Smooth muscle cell (in vitro differentiated cells): ENCODE measurements around the gene SLC47A1. TPM values are rescaled to one million over a fixed set of nuclear protein-coding genes. Genes with fewer than 3 reads are reported as not detected.

Experiments
- DNase-seq: peaks from one replicate; lab custom pipeline; 2025; ENCODE audit not compliant: unreplicated experiment; lab: John Stamatoyannopoulos, UW
- H2AFZ ChIP-seq: fragments of 200-600 bp; sonication (generic); 2 replicates; pipeline ENCODE4 v1.6.0; 2016; ENCODE audit warnings: antibody characterized with exemption, low read depth, mild to moderate bottlenecking
- H3F3A ChIP-seq: fragments of 200-600 bp; sonication (generic); 2 replicates; pipeline ENCODE4 v1.6.0; 2017; ENCODE audit warnings: antibody characterized with exemption, low read depth
- H3K27ac ChIP-seq: fragments of 200-600 bp; sonication (generic); 2 replicates; pipeline ENCODE4 v1.5.1; 2016; ENCODE audit warnings: low read depth, mild to moderate bottlenecking
- H3K27me3 ChIP-seq: fragments of 200-600 bp; sonication (generic); 2 replicates; pipeline ENCODE4 v1.6.1; 2016; ENCODE audit warnings: low read depth, mild to moderate bottlenecking
- H3K36me3 ChIP-seq: fragments of 200-600 bp; sonication (generic); 2 replicates; pipeline ENCODE4 v1.5.1; 2016; ENCODE audit warnings: low read depth
- H3K4me1 ChIP-seq: fragments of 200-600 bp; sonication (generic); 2 replicates; pipeline ENCODE4 v1.5.1; 2016; ENCODE audit warnings: low read depth
- H3K4me2 ChIP-seq: fragments of 200-600 bp; sonication (generic); 2 replicates; pipeline ENCODE4 v1.6.0; 2016; ENCODE audit warnings: mild to moderate bottlenecking
- H3K4me3 ChIP-seq: fragments of 200-600 bp; sonication (generic); 2 replicates; pipeline ENCODE4 v1.5.1; 2016; ENCODE audit warnings: mild to moderate bottlenecking
- H3K79me2 ChIP-seq: fragments of 200-600 bp; sonication (generic); 2 replicates; pipeline ENCODE4 v1.6.0; 2016; ENCODE audit warnings: low read depth, mild to moderate bottlenecking
- H3K9ac ChIP-seq: fragments of 200-600 bp; sonication (generic); 2 replicates; pipeline ENCODE4 v1.6.0; 2016; ENCODE audit warnings: low read depth
- H3K9me3 ChIP-seq: fragments of 200-600 bp; sonication (generic); replicated peaks from 2 replicates; pipeline ENCODE4 v1.5.1; 2016; ENCODE audit warnings: low read depth
- H4K20me1 ChIP-seq: fragments of 200-600 bp; sonication (generic); 2 replicates; pipeline ENCODE4 v1.6.0; 2016; ENCODE audit warnings: low read depth
- WGBS: methylation state at CpG from one replicate; pipeline ENCODE4 v1.1.7; 2016; ENCODE audit warnings: low lambda C conversion rate; 5-methylcytosine and 5-hydroxymethylcytosine counted together
- polyA plus RNA-seq: library from polyadenylated mRNA; unstranded; fragments of >200 nt; fragmentation: Nextera tagmentation; extraction: Ambion mirVana; gene quantifications from 2 replicates; pipeline ENCODE4 v1.2.1, GENCODE V29; 2016
- total RNA-seq: library from RNA; depleted of rRNA; stranded (reverse); fragments of >200 nt; gene quantifications from 2 replicates; pipeline ENCODE4 v1.2.3, GENCODE V29; 2014
- TF ChIP-seq, protein P1 (sequence below): fragments of 200-600 bp; sonication (generic); IDR thresholded peaks from 2 replicates; pipeline ENCODE4 v1.5.1; 2017; ENCODE audit warnings: borderline replicate concordance, mild to moderate bottlenecking, antibody characterized with exemption; ENCODE audit not compliant: insufficient read depth, poor library complexity, severe bottlenecking

The SLC47A1 gene
- total and polyA plus RNA-seq, 2 experiments from 2014 or later: 2.5 TPM; not detected in 1

DNA sequence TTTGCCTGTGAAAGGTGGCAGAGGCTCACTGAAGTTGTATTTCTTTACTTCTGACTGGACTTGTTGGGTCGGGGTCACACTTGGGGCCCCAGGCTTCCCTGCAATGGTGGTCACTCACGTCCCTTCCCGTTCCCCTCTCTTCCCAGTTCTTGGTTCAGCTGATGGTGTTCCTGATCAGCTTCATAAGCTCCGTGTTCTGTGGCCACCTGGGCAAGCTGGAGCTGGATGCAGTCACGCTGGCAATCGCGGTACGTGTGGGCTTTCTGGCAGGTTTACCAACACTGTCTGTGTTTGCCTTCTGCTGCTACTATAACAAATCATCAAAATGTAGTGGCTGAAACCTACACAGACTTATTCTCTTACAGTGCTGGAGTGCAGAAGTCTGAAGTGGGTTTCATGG is 8.6 kb downstream of the SLC47A1 start:
- Histone ChIP-seq H3K79me2 (no peaks in the 10 kb centered on the region), H3K27ac (no peak overlapping the region), H3K27me3 (no peaks in the 10 kb centered on the region), H3F3A (no peaks in the 10 kb centered on the region), H3K4me2 (no peak overlapping the region), H2AFZ (no peak overlapping the region), H3K4me3 (no peak overlapping the region), H4K20me1 (no peaks in the 10 kb centered on the region), H3K4me1 (no peaks in the 10 kb centered on the region), H3K36me3 (no peaks in the 10 kb centered on the region), H3K9me3 (no peaks in the 10 kb centered on the region), H3K9ac (no peak overlapping the region)
- WGBS: 97% methylated on average over 8 of the region's 8 CpGs
- no peak for DNase-seq
- TF ChIP-seq, protein P1, sequence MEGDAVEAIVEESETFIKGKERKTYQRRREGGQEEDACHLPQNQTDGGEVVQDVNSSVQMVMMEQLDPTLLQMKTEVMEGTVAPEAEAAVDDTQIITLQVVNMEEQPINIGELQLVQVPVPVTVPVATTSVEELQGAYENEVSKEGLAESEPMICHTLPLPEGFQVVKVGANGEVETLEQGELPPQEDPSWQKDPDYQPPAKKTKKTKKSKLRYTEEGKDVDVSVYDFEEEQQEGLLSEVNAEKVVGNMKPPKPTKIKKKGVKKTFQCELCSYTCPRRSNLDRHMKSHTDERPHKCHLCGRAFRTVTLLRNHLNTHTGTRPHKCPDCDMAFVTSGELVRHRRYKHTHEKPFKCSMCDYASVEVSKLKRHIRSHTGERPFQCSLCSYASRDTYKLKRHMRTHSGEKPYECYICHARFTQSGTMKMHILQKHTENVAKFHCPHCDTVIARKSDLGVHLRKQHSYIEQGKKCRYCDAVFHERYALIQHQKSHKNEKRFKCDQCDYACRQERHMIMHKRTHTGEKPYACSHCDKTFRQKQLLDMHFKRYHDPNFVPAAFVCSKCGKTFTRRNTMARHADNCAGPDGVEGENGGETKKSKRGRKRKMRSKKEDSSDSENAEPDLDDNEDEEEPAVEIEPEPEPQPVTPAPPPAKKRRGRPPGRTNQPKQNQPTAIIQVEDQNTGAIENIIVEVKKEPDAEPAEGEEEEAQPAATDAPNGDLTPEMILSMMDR: no peak

DNA sequence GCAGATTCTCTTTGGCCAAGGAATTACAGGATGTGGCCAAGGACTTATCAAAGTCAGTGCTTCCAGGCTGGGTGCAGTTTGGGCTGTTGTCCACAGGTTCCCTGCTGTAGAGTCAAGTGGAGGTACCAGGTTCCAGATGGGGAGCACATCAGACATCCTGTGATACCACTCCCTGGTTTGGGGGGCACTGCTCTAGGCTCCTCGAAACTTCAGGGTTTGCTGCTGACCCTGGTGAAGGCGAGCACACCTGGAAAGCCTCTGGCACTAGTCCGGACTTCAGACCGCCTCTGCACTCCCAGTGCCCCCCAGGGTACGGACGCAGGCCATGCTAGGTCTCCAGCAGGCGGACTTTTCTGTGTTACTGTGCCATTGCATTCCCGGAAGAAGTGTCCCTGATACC is 10.7 kb downstream of the SLC47A1 start:
- Histone ChIP-seq H2AFZ (no peak overlapping the region), H3K4me2 (no peak overlapping the region), H3K4me1 (no peaks in the 10 kb centered on the region), H3K27me3 (no peaks in the 10 kb centered on the region), H3K36me3 (no peaks in the 10 kb centered on the region), H3F3A (no peaks in the 10 kb centered on the region), H3K27ac (no peak overlapping the region), H3K9ac (no peak overlapping the region), H3K79me2 (no peaks in the 10 kb centered on the region), H3K4me3 (no peak overlapping the region), H3K9me3 (no peaks in the 10 kb centered on the region), H4K20me1 (no peaks in the 10 kb centered on the region)
- TF ChIP-seq, protein P1: no peak
- no peak for DNase-seq
- 93% methylated on average over 8 of the region's 8 CpGs for WGBS

DNA sequence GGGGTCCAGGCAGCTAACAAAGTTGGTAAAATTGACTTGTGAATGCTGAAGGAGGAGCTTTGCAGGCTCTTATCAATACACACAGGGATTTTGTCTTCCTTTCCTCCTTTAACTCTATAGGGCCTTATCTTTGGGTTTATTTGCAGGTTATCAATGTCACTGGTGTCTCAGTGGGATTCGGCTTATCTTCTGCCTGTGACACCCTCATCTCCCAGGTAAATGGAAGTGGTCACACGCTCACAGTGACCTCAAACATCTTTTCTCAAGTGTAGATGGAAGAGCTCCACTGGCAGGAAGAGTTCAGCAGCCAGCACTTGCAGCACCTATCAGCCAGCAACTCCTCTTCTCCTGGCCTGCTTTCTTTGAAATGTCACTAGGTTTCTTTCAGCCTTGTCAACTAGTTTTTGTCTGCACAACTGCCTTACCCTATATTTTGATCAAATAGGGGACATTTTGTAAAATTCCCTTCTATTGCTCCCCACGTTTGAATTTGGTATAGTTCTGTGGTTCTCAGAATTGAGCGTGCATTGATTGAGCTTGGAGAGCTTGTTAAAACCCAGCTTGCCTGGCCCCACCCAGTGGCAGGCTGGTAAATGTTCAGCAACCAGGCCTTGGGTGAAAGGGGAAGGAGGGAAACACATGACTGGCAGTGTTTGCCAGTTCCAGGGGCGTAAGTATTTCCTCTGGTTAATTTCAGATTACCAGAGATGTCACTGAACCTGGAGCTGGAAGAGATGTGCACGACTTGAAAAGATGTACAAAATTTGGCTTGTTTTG is 12.8 kb downstream of the SLC47A1 start:
- Histone ChIP-seq H3K79me2 (no peaks in the 10 kb centered on the region), H4K20me1 (no peaks in the 10 kb centered on the region), H3K36me3 (no peaks in the 10 kb centered on the region), H3K27ac (no peak overlapping the region), H3K4me2 (no peak overlapping the region), H2AFZ (no peak overlapping the region), H3K9me3 (no peaks in the 10 kb centered on the region), H3K4me3 (no peak overlapping the region), H3K4me1 (no peaks in the 10 kb centered on the region), H3K27me3 (no peaks in the 10 kb centered on the region), H3F3A (no peaks in the 10 kb centered on the region), H3K9ac (no peak overlapping the region)
- TF ChIP-seq, protein P1: no peak
- no peak for DNase-seq
- 85% methylated on average over 6 of the region's 6 CpGs for WGBS
